GM12878 (cell line): ENCODE measurements around the gene NEBL.

Experiments used
- BRCA1 ChIP-seq: IDR thresholded peaks from 2 replicates; pipeline ENCODE4 v1.6.1; 2011; ENCODE audit warnings: low read depth, low read length, improper control_type of control experiment
- CTCF ChIP-seq, 3 experiments: IDR thresholded peaks in 2 of 3; conservative IDR thresholded peaks in 1 of 3; 2 replicates each; pipeline ENCODE4 v1.5.1; 2011; ENCODE audit warnings: low read depth in 3 of 3, low read length in 3 of 3, mild to moderate bottlenecking in 3 of 3, control low read depth in 2 of 3, moderate library complexity in 2 of 3, inconsistent platforms in 1 of 3, mixed read lengths in 1 of 3; ENCODE audit not compliant: control insufficient read depth in 2 of 3, insufficient read depth in 1 of 3; ENCODE audit errors: extremely low read depth in 1 of 3
- EGR1 ChIP-seq, 2 experiments: IDR thresholded peaks; 1 replicate in 1 of 2; 2 replicates in 1 of 2; pipeline ENCODE4 v1.6.1; 2011 to 2012; ENCODE audit warnings: low read depth in 2 of 2, low read length in 2 of 2, borderline replicate concordance in 1 of 2, mild to moderate bottlenecking in 1 of 2, moderate library complexity in 1 of 2
- NRF1 ChIP-seq: conservative IDR thresholded peaks from 2 replicates; pipeline ENCODE4 v1.6.1; 2011; ENCODE audit warnings: mild to moderate bottlenecking, low read depth, low read length, improper control_type of control experiment
- ZSCAN29 ChIP-seq: fragments of 450-650 bp; IDR thresholded peaks from 2 replicates; pipeline ENCODE4 v1.6.1; 2017; ENCODE audit warnings: mild to moderate bottlenecking, moderate library complexity
- ZZZ3 ChIP-seq: IDR thresholded peaks from 2 replicates; pipeline ENCODE4 v1.6.1; 2011; ENCODE audit warnings: low read depth; ENCODE audit not compliant: control insufficient read depth, insufficient read length

- TF ChIP-seq ZSCAN29, result no peak
- TF ChIP-seq NRF1, result no peak
- TF ChIP-seq CTCF (IDR thresholded peaks at IDR 0.05 in 2 of 3, conservative IDR thresholded peaks at IDR 0.05 in 1 of 3; ENCODE audit: control insufficient read depth in 2 of 3, extremely low read depth in 1 of 3, insufficient read depth in 1 of 3, low read depth in 3 of 3, low read length in 3 of 3), result no peak
- TF ChIP-seq ZZZ3, result no peak
- TF ChIP-seq EGR1 (IDR thresholded peaks at IDR 0.05; ENCODE audit: borderline replicate concordance in 1 of 2, low read depth in 2 of 2, low read length in 2 of 2), result no peak
- no peak for TF ChIP-seq BRCA1
Observed at GRCh38 chr10:20853276-20853675, 43.8 kb downstream of the NEBL start.
